Naive thymus-derived CD4-positive, alpha-beta T cell (primary cell): ENCODE results near the gene TFAP2E. TPM values are rescaled to one million over a fixed set of nuclear protein-coding genes. Genes with fewer than 3 reads are reported as not detected.
A peak's percentile ranks its signal among the peaks of the same experiment; 100 is the strongest.

Experiments
- ATAC-seq: fragments of 150-1000 bp; cut with Tn5 transposase; 2 replicates; pipeline ENCODE4 v1.10.0; 2021; ENCODE audit warnings: mild to moderate bottlenecking, moderate library complexity
- CTCF ChIA-PET: fragments of 350-600 bp; sonication (Branson Sonifier 250); formaldehyde crosslinking; loops from one replicate; lab custom pipeline; 2021; ENCODE audit warnings: antibody characterized with exemption; lab: Charles Lee
- POLR2A ChIA-PET: fragments of 350-600 bp; sonication (Branson Sonifier 250); formaldehyde crosslinking; loops from one replicate; lab custom pipeline; 2021; ENCODE audit warnings: antibody characterized with exemption, inconsistent platforms; lab: Charles Lee
- DNase-seq, 9 donors: peaks; one replicate each; pipeline versions ENCODE4 v3.0.0 to v3.0.0-alpha.2; 2020 to 2022; ENCODE audit warnings: mixed read lengths in 1 of 9
- H3K27ac ChIP-seq: one replicate; pipeline ENCODE4 v1.7.0; 2013; ENCODE audit warnings: mild to moderate bottlenecking, low read depth, low read length, moderate library complexity
- H3K27me3 ChIP-seq, 2 donors: one replicate each; pipeline ENCODE4 v1.7.0; 2013; ENCODE audit warnings: low read length in 2 of 2, mild to moderate bottlenecking in 2 of 2, moderate library complexity in 2 of 2; ENCODE audit not compliant: control insufficient read depth in 2 of 2, insufficient read depth in 2 of 2
- H3K36me3 ChIP-seq, 3 experiments: 1 replicate in 2 of 3; 2 replicates in 1 of 3; pipeline ENCODE4 v1.7.0; 2013; ENCODE audit warnings: low read length in 3 of 3, mild to moderate bottlenecking in 3 of 3, moderate library complexity in 1 of 3; ENCODE audit not compliant: insufficient read depth in 3 of 3, control insufficient read depth in 2 of 3
- H3K4me1 ChIP-seq, 2 donors: one replicate each; pipeline ENCODE4 v1.7.0; 2013; ENCODE audit warnings: low read length in 2 of 2, mild to moderate bottlenecking in 2 of 2, moderate library complexity in 1 of 2; ENCODE audit not compliant: control insufficient read depth in 2 of 2, insufficient read depth in 2 of 2
- H3K4me3 ChIP-seq: 2 replicates; pipeline ENCODE4 v1.7.0; 2013; ENCODE audit warnings: mild to moderate bottlenecking, low read length
- H3K9me3 ChIP-seq, 3 experiments: 1 replicate in 2 of 3; 2 replicates in 1 of 3; pipeline ENCODE4 v1.7.0; 2013; ENCODE audit warnings: low read length in 3 of 3; ENCODE audit not compliant: control insufficient read depth in 2 of 3
- H3K27ac Mint-ChIP-seq, 9 donors: one replicate each; pipeline ENCODE4 v1.8.0; 2020 to 2022; ENCODE audit warnings: mixed read lengths in 9 of 9, mild to moderate bottlenecking in 8 of 9, moderate library complexity in 5 of 9, inconsistent platforms in 2 of 9
- H3K27me3 Mint-ChIP-seq, 5 donors: one replicate each; pipeline ENCODE4 v1.8.0; 2021 to 2022; ENCODE audit warnings: mixed read lengths in 5 of 5, mild to moderate bottlenecking in 1 of 5
- H3K36me3 Mint-ChIP-seq, 5 donors: one replicate each; pipeline ENCODE4 v1.8.0; 2020 to 2022; ENCODE audit warnings: mixed read lengths in 5 of 5, mild to moderate bottlenecking in 3 of 5, inconsistent platforms in 1 of 5
- H3K4me1 Mint-ChIP-seq, 7 donors: one replicate each; pipeline ENCODE4 v1.8.0; 2020 to 2022; ENCODE audit warnings: mixed read lengths in 7 of 7, mild to moderate bottlenecking in 3 of 7, inconsistent platforms in 1 of 7
- H3K4me3 Mint-ChIP-seq, 10 donors: one replicate each; pipeline ENCODE4 v1.8.0; 2020 to 2022; ENCODE audit warnings: mild to moderate bottlenecking in 10 of 10, mixed read lengths in 10 of 10, moderate library complexity in 6 of 10, inconsistent platforms in 2 of 10
- H3K9me3 Mint-ChIP-seq, 11 donors: one replicate each; pipeline ENCODE4 v1.8.0; 2020 to 2022; ENCODE audit warnings: mixed read lengths in 11 of 11, mild to moderate bottlenecking in 4 of 11, inconsistent platforms in 1 of 11, moderate library complexity in 1 of 11
- intact Hi-C, 2 donors: fragments of 100-400 bp; cut with micrococcal nuclease; formaldehyde crosslinking; loops; one replicate each; pipeline ENCODE4 v1.15.1; 2023
- polyA plus RNA-seq, 2 donors: library from polyadenylated mRNA; unstranded; fragments of 300-500 nt; fragmentation: Illumina TruSeq; gene quantifications; one replicate each; pipeline ENCODE4 v1.2.3, GENCODE V29; 2021
- total RNA-seq, 6 experiments: library from RNA in 5 of 6; stranded (reverse) in 5 of 6; gene quantifications; 1 replicate in 5 of 6; 2 replicates in 1 of 6; pipeline ENCODE4 v1.2.3 and lab custom pipeline; 2021 to 2026

The TFAP2E gene
- total and polyA plus RNA-seq, 7 experiments from 2014 or later = 0.13 to 4.2 (median 1.3) TPM

GRCh38 chr1:35565742-35566133, 7.4 kb upstream of the TFAP2E start:
- peaks cover 0 to 24% (median 0%) of the 10 kb centered on the region in 3 experiments for H3K36me3 ChIP-seq
- H3K27ac ChIP-seq = no peak overlapping the region
- H3K4me3 Mint-ChIP-seq = no peak overlapping the region
- H3K4me1 Mint-ChIP-seq = peaks cover 20 to 35% (median 25%) of the 10 kb centered on the region in 7 donors
- POLR2A ChIA-PET = interaction anchor here (1.4 to 1.5 kb wide), 2 partner anchors 115 to 117 kb away, joined by 3 to 10 read pairs; no protein-coding TSS in a partner anchor
- H3K4me1 ChIP-seq = no peaks in the 10 kb centered on the region
- no peaks in the 10 kb centered on the region for H3K27me3 ChIP-seq
- H3K27ac Mint-ChIP-seq = no peak overlapping the region
- no peaks in the 10 kb centered on the region for H3K9me3 ChIP-seq
- DNase-seq (no peak), ATAC-seq (no peak)
- intact Hi-C loops = loop anchor here in 1 of 2 donors (2.0 kb wide), 1 partner anchor 59 kb away; no protein-coding TSS in a partner anchor
- H3K36me3 Mint-ChIP-seq = peaks cover 0 to 8% (median 3%) of the 10 kb centered on the region in 5 donors
- CTCF ChIA-PET = interaction anchor here (0.6 to 5.7 kb wide), 10 partner anchors 10 to 210 kb away, joined by 3 to 97 read pairs (median 5); partner anchors contain the start of gene C1orf216
- H3K27me3 Mint-ChIP-seq = peaks cover 0 to 7% (median 0%) of the 10 kb centered on the region in 5 donors
- no peaks in the 10 kb centered on the region for H3K9me3 Mint-ChIP-seq
- H3K4me3 ChIP-seq = no peak overlapping the region

- H3K27ac Mint-ChIP-seq = no peak overlapping the region
- H3K36me3 Mint-ChIP-seq = peaks cover 0 to 10% (median 3%) of the 10 kb centered on the region in 5 donors
- no peaks in the 10 kb centered on the region for H3K9me3 Mint-ChIP-seq
- DNase-seq = no peak
- Histone ChIP-seq H3K9me3 (no peaks in the 10 kb centered on the region), H3K36me3 (peaks cover 0 to 21% (median 0%) of the 10 kb centered on the region in 3 experiments), H3K27ac (no peak overlapping the region), H3K27me3 (no peaks in the 10 kb centered on the region), H3K4me1 (no peaks in the 10 kb centered on the region), H3K4me3 (no peak overlapping the region)
- no peak for ATAC-seq
- intact Hi-C loops = no loop called here
- ChIA-PET POLR2A (interaction anchor here (1.5 to 2.0 kb wide), 2 partner anchors 117 to 149 kb away, joined by 5 to 8 read pairs; no protein-coding TSS in a partner anchor), CTCF (interaction anchor here (0.7 to 5.7 kb wide), 15 partner anchors 9 to 209 kb away, joined by 3 to 97 read pairs (median 4); partner anchors contain the start of genes C1orf216, CLSPN, KIAA0319L and NCDN)
- peaks cover 0 to 28% (median 0%) of the 10 kb centered on the region in 5 donors for H3K27me3 Mint-ChIP-seq
- peaks cover 15 to 28% (median 19%) of the 10 kb centered on the region in 7 donors for H3K4me1 Mint-ChIP-seq
- no peak overlapping the region for H3K4me3 Mint-ChIP-seq
Measured at GRCh38 chr1:35567947-35568558, 5.1 kb upstream of the TFAP2E start.

GRCh38 chr1:35568975-35569395, 4.1 kb upstream of the TFAP2E start:
- no peak overlapping the region for H3K4me3 ChIP-seq
- H3K36me3 Mint-ChIP-seq = peaks cover 0 to 10% (median 3%) of the 10 kb centered on the region in 5 donors
- POLR2A ChIA-PET = interaction anchor here (1.0 to 2.0 kb wide), 3 partner anchors 118 to 158 kb away, joined by 3 to 8 read pairs (median 5); no protein-coding TSS in a partner anchor
- no peaks in the 10 kb centered on the region for H3K9me3 Mint-ChIP-seq
- no peaks in the 10 kb centered on the region for H3K4me1 ChIP-seq
- peaks cover 11 to 28% (median 19%) of the 10 kb centered on the region in 7 donors for H3K4me1 Mint-ChIP-seq
- no peaks in the 10 kb centered on the region for H3K9me3 ChIP-seq
- peaks cover 0 to 18% (median 0%) of the 10 kb centered on the region in 3 experiments for H3K36me3 ChIP-seq
- ATAC-seq (peak; percentile 76), DNase-seq (peak in 7 of 9 donors; percentile 48 to 72 (median 62))
- no peak overlapping the region for H3K27ac ChIP-seq
- H3K27me3 ChIP-seq = no peaks in the 10 kb centered on the region
- CTCF ChIA-PET = interaction anchor here (0.6 to 5.7 kb wide), 24 partner anchors 9 to 552 kb away, joined by 3 to 97 read pairs (median 4); partner anchors contain the start of genes C1orf216, CLSPN, KIAA0319L and NCDN
- no peak overlapping the region for H3K27ac Mint-ChIP-seq
- intact Hi-C loops = loop anchor here (1.0 kb wide), 4 partner anchors 146 to 205 kb away; no protein-coding TSS in a partner anchor
- H3K27me3 Mint-ChIP-seq = peaks cover 0 to 29% (median 0%) of the 10 kb centered on the region in 5 donors
- no peak overlapping the region for H3K4me3 Mint-ChIP-seq

GRCh38 chr1:35569936-35570335, 3.2 kb upstream of the TFAP2E start:
- H3K27me3 Mint-ChIP-seq = peaks cover 0 to 36% (median 0%) of the 10 kb centered on the region in 5 donors
- H3K9me3 ChIP-seq = no peaks in the 10 kb centered on the region
- H3K27me3 ChIP-seq = no peaks in the 10 kb centered on the region
- no peak overlapping the region for H3K27ac Mint-ChIP-seq
- peaks cover 0 to 10% (median 0%) of the 10 kb centered on the region in 3 experiments for H3K36me3 ChIP-seq
- H3K4me1 Mint-ChIP-seq = peaks cover 5 to 20% (median 13%) of the 10 kb centered on the region in 7 donors
- H3K4me3 ChIP-seq = no peak overlapping the region
- ChIA-PET CTCF (interaction anchor here (0.9 to 3.0 kb wide), 5 partner anchors 118 to 200 kb away, joined by 3 to 15 read pairs (median 5); partner anchors contain the start of gene CLSPN), POLR2A (interaction anchor here (0.6 kb wide), 1 partner anchor 160 kb away, joined by 4 read pairs; no protein-coding TSS in a partner anchor)
- intact Hi-C loops = loop anchor here (1.0 kb wide), 4 partner anchors 145 to 204 kb away; no protein-coding TSS in a partner anchor
- no peaks in the 10 kb centered on the region for H3K4me1 ChIP-seq
- DNase-seq = no peak
- H3K27ac ChIP-seq = no peak overlapping the region
- no peak overlapping the region for H3K4me3 Mint-ChIP-seq
- peaks cover 0 to 7% (median 2%) of the 10 kb centered on the region in 5 donors for H3K36me3 Mint-ChIP-seq
- H3K9me3 Mint-ChIP-seq = no peaks in the 10 kb centered on the region
- no peak for ATAC-seq

- Histone ChIP-seq H3K4me3 (no peak overlapping the region), H3K36me3 (peaks cover 0 to 9% (median 0%) of the 10 kb centered on the region in 3 experiments), H3K27me3 (no peaks in the 10 kb centered on the region), H3K9me3 (no peaks in the 10 kb centered on the region), H3K27ac (no peak overlapping the region), H3K4me1 (no peaks in the 10 kb centered on the region)
- peaks cover 0 to 41% (median 0%) of the 10 kb centered on the region in 5 donors for H3K27me3 Mint-ChIP-seq
- H3K4me1 Mint-ChIP-seq = peaks cover 10 to 24% (median 15%) of the 10 kb centered on the region in 7 donors
- peaks cover 0 to under 1% (median 0%) of the 10 kb centered on the region in 11 donors for H3K9me3 Mint-ChIP-seq
- H3K27ac Mint-ChIP-seq = peak overlapping the region in 1 of 9 donors; percentile 15
- no peak overlapping the region for H3K4me3 Mint-ChIP-seq
- POLR2A ChIA-PET = interaction anchor here (0.6 to 1.2 kb wide), 3 partner anchors 57 to 161 kb away, joined by 3 to 4 read pairs (median 3); no protein-coding TSS in a partner anchor
- no peak for DNase-seq
- ATAC-seq = no peak
- CTCF ChIA-PET = interaction anchor here (0.7 to 3.0 kb wide), 7 partner anchors 52 to 199 kb away, joined by 3 to 15 read pairs (median 5); partner anchors contain the start of gene CLSPN
- intact Hi-C loops = no loop called here
- H3K36me3 Mint-ChIP-seq = peaks cover 0 to 7% (median 2%) of the 10 kb centered on the region in 5 donors
Measured at GRCh38 chr1:35570589-35571137, 2.5 kb upstream of the TFAP2E start.

GRCh38 chr1:35571263-35571662, 1.9 kb upstream of the TFAP2E start:
- intact Hi-C loops = no loop called here
- Histone ChIP-seq H3K4me3 (no peak overlapping the region), H3K9me3 (no peaks in the 10 kb centered on the region), H3K36me3 (peaks cover 0 to 8% (median 0%) of the 10 kb centered on the region in 3 experiments), H3K27ac (no peak overlapping the region), H3K27me3 (no peaks in the 10 kb centered on the region), H3K4me1 (peaks cover 3 to 4% of the 10 kb centered on the region in 2 donors)
- ChIA-PET CTCF (interaction anchor here (0.6 to 3.0 kb wide), 11 partner anchors 53 to 477 kb away, joined by 3 to 15 read pairs (median 5); partner anchors contain the start of gene CLSPN), POLR2A (interaction anchor here (1.0 to 1.2 kb wide), 2 partner anchors 57 to 158 kb away, joined by 3 read pairs; no protein-coding TSS in a partner anchor)
- Mint-ChIP-seq H3K4me1 (peaks cover 15 to 30% (median 19%) of the 10 kb centered on the region in 7 donors), H3K9me3 (peaks cover 0 to 1% (median 0%) of the 10 kb centered on the region in 11 donors), H3K4me3 (no peak overlapping the region), H3K27ac (no peak overlapping the region), H3K36me3 (peaks cover 0 to 7% (median 3%) of the 10 kb centered on the region in 5 donors), H3K27me3 (peaks cover 0 to 47% (median 0%) of the 10 kb centered on the region in 5 donors)
- ATAC-seq (no peak), DNase-seq (no peak)
